B cell (primary cell): ENCODE data around the gene MIGA1. TPM values are rescaled to one million over a fixed set of nuclear protein-coding genes. Genes with fewer than 3 reads are reported as not detected.

Source experiments
- ATAC-seq: fragments of 200-7000 bp; cut with Tn5 transposase; one replicate; pipeline ENCODE4 v1.10.0; 2021; ENCODE audit warnings: low read depth, mild to moderate bottlenecking, moderate number of reproducible peaks, moderate library complexity
- CTCF ChIA-PET: fragments of 350-600 bp; sonication (Branson Sonifier 250); formaldehyde crosslinking; loops from one replicate; lab custom pipeline; 2021; ENCODE audit warnings: antibody characterized with exemption, inconsistent platforms; lab: Charles Lee
- POLR2A ChIA-PET: fragments of 350-600 bp; sonication (Branson Sonifier 250); formaldehyde crosslinking; loops from one replicate; lab custom pipeline; 2021; ENCODE audit warnings: antibody characterized with exemption; lab: Charles Lee
- DNase-seq: peaks from one replicate; pipeline ENCODE4 v3.0.0; 2013
- H2AFZ ChIP-seq: 2 replicates; pipeline ENCODE4 v1.6.1; 2012; ENCODE audit warnings: mild to moderate bottlenecking, low read depth, low read length; ENCODE audit not compliant: insufficient read depth, poor library complexity, severe bottlenecking
- H3K27ac ChIP-seq, 2 donors: 1 replicate in 1 of 2; 2 replicates in 1 of 2; pipeline ENCODE4 v1.5.1; 2012 to 2013; ENCODE audit warnings: low read length in 2 of 2, mild to moderate bottlenecking in 2 of 2, moderate library complexity in 1 of 2
- H3K27me3 ChIP-seq, 4 experiments: fragments of 200-600 bp in 1 of 4; sonication (generic) in 1 of 4; replicated peaks in 1 of 4; 1 replicate in 2 of 4; 2 replicates in 2 of 4; pipeline versions ENCODE4 v1.6.1 to v1.7.0; 2013 to 2016; ENCODE audit warnings: low read length in 3 of 4, mild to moderate bottlenecking in 2 of 4, mixed read lengths in 1 of 4, moderate library complexity in 1 of 4; ENCODE audit not compliant: insufficient read depth in 4 of 4, control insufficient read depth in 3 of 4; ENCODE audit errors: control extremely low read depth in 1 of 4
- H3K36me3 ChIP-seq, 2 experiments: replicated peaks in 1 of 2; 1 replicate in 1 of 2; 2 replicates in 1 of 2; pipeline versions ENCODE4 v1.6.1 to v1.7.1; 2013; ENCODE audit warnings: low read length in 1 of 2; ENCODE audit not compliant: insufficient read depth in 2 of 2, control insufficient read depth in 1 of 2; ENCODE audit errors: control extremely low read depth in 1 of 2, extremely low read depth in 1 of 2
- H3K4me1 ChIP-seq, 2 donors: fragments of 200-600 bp in 1 of 2; sonication (generic) in 1 of 2; 1 replicate in 1 of 2; 2 replicates in 1 of 2; pipeline versions ENCODE4 v1.5.1 to v1.6.1; 2013 to 2017; ENCODE audit warnings: low read length in 2 of 2; ENCODE audit not compliant: control insufficient read depth in 2 of 2, insufficient read depth in 2 of 2
- H3K4me2 ChIP-seq: replicated peaks from 2 replicates; pipeline ENCODE3; 2012; ENCODE audit warnings: mild to moderate bottlenecking, low read depth, low read length; ENCODE audit not compliant: poor library complexity, severe bottlenecking
- H3K4me3 ChIP-seq, 5 experiments: fragments of 200-600 bp in 1 of 5; sonication (generic) in 1 of 5; 1 replicate in 3 of 5; 2 replicates in 2 of 5; pipeline versions ENCODE4 v1.5.1 to v1.7.0; 2011 to 2016; ENCODE audit warnings: low read length in 4 of 5, mild to moderate bottlenecking in 4 of 5, low read depth in 2 of 5, control low read depth in 1 of 5, moderate library complexity in 1 of 5; ENCODE audit not compliant: insufficient read depth in 1 of 5; ENCODE audit errors: control extremely low read depth in 1 of 5, extremely low read depth in 1 of 5
- H3K79me2 ChIP-seq: fragments of 200-600 bp; sonication (generic); one replicate; pipeline ENCODE4 v1.6.0; 2016; ENCODE audit warnings: low read length; ENCODE audit not compliant: control insufficient read depth, insufficient read depth
- H3K9ac ChIP-seq: fragments of 200-600 bp; sonication (generic); 2 replicates; pipeline ENCODE4 v1.6.1; 2017; ENCODE audit warnings: mild to moderate bottlenecking, low read length, moderate library complexity
- H3K9me3 ChIP-seq, 3 donors: one replicate each; pipeline versions ENCODE4 v1.6.1 to v1.7.1; 2013; ENCODE audit warnings: low read length in 2 of 3; ENCODE audit not compliant: control insufficient read depth in 2 of 3, insufficient read depth in 1 of 3; ENCODE audit errors: control extremely low read depth in 1 of 3
- H4K20me1 ChIP-seq: 2 replicates; pipeline ENCODE4 v1.6.0; 2012; ENCODE audit warnings: mild to moderate bottlenecking, low read length; ENCODE audit not compliant: insufficient read depth, control insufficient read depth, poor library complexity, severe bottlenecking
- H3K27ac Mint-ChIP-seq: one replicate; pipeline ENCODE4 v1.8.0; 2021; ENCODE audit warnings: mixed read lengths
- H3K27me3 Mint-ChIP-seq: one replicate; pipeline ENCODE4 v1.8.0; 2021; ENCODE audit warnings: mixed read lengths
- H3K4me1 Mint-ChIP-seq: one replicate; pipeline ENCODE4 v1.8.0; 2021; ENCODE audit warnings: mixed read lengths
- H3K4me3 Mint-ChIP-seq: one replicate; pipeline ENCODE4 v1.8.0; 2021; ENCODE audit warnings: mixed read lengths
- H3K9me3 Mint-ChIP-seq: one replicate; pipeline ENCODE4 v1.8.0; 2022; ENCODE audit warnings: mixed read lengths; ENCODE audit not compliant: insufficient read depth
- EZH2 ChIP-seq: IDR thresholded peaks from 2 replicates; pipeline ENCODE4 v1.6.1; 2012; ENCODE audit warnings: borderline replicate concordance, low read depth, mild to moderate bottlenecking, moderate library complexity, low read length; ENCODE audit not compliant: insufficient read depth, poor library complexity, severe bottlenecking
- WGBS: methylation state at CpG from one replicate; pipeline ENCODE4 v1.1.5; 2013; ENCODE audit warnings: missing lambda C conversion rate; ENCODE audit not compliant: insufficient coverage; 5-methylcytosine and 5-hydroxymethylcytosine counted together
- intact Hi-C: fragments of 100-400 bp; cut with micrococcal nuclease; formaldehyde crosslinking; loops from one replicate; pipeline ENCODE4 v1.10.0; 2022
- polyA plus RNA-seq: library from polyadenylated mRNA; depleted of rRNA; stranded (reverse); fragments of >200 nt; gene quantifications from 2 replicates; pipeline ENCODE4 v1.2.3, GENCODE V29; 2012
- total RNA-seq, 2 donors: library from RNA; stranded (reverse); fragments of 120-200 nt in 1 of 2; gene quantifications; 1 replicate in 1 of 2; 2 replicates in 1 of 2; pipeline versions ENCODE4 v1.2.3 to v1.2.4, GENCODE V29; 2013 to 2022
- TF ChIP-seq, protein P1 (sequence below): fragments of 200-600 bp; IDR thresholded peaks from one replicate; pipeline ENCODE4 v1.8.0; 2022; ENCODE audit warnings: antibody characterized with exemption, mild to moderate bottlenecking

Gene MIGA1
- total and polyA plus RNA-seq, 2 donors (not counting 1 experiment from before 2014, with no cell fraction given), result 5.0 to 18.0 TPM

DNA sequence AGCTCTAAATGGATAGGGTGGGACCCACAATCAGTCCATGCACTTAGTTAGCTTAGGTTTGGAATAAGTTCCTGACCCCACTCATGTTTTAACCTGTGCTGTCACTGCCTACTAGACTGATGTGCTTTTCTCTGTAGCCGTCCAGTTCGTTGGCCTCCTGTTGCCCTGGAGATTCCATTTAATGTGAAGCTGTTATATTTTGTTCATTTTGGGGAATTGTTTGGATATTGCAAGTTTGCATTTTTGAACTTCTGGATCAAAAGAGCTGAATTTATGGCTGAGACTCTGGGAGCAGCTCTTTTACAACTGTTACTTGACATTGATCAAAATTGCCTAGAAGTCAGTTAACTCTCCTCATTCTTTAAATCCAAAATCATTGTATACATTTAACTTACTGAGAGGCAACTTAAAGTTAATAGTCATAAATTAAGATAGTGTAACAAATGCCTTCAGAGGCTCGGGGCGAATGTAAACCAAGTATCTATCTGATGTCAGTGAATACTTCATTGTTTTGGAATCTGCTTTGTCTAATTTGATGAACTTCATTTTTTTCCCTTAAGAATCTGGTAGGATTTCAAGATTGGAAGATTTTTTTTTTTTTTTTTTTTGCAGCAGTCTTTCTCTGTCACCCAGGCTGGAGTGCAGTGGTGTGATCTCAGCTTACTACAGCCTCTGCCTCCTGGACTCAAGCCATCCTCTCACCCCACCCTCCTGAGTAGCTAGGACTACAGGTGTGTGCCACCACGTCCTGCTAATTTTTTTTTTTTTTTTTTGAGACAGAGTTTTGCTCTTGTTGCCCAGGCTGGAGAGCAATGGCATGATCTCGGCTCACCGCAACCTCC lies 38.1 kb downstream of the MIGA1 start:
- ATAC-seq (no peak), DNase-seq (no peak)
- no peak overlapping the region for H3K4me3 Mint-ChIP-seq
- Histone ChIP-seq H3K4me3 (no peak overlapping the region), H2AFZ (no peak overlapping the region), H3K4me1 (no peaks in the 10 kb centered on the region), H3K4me2 (no peak overlapping the region), H3K36me3 (peaks cover 9 to 52% of the 10 kb centered on the region in 2 experiments), H3K9ac (no peak overlapping the region), H3K27me3 (no peaks in the 10 kb centered on the region), H4K20me1 (no peaks in the 10 kb centered on the region), H3K79me2 (no peaks in the 10 kb centered on the region), H3K9me3 (no peaks in the 10 kb centered on the region), H3K27ac (no peak overlapping the region)
- H3K9me3 Mint-ChIP-seq, result no peaks in the 10 kb centered on the region
- CTCF ChIA-PET, result no interaction called here
- H3K27me3 Mint-ChIP-seq, result no peaks in the 10 kb centered on the region
- POLR2A ChIA-PET, result no interaction called here
- H3K4me1 Mint-ChIP-seq, result no peaks in the 10 kb centered on the region
- TF ChIP-seq, protein P1, sequence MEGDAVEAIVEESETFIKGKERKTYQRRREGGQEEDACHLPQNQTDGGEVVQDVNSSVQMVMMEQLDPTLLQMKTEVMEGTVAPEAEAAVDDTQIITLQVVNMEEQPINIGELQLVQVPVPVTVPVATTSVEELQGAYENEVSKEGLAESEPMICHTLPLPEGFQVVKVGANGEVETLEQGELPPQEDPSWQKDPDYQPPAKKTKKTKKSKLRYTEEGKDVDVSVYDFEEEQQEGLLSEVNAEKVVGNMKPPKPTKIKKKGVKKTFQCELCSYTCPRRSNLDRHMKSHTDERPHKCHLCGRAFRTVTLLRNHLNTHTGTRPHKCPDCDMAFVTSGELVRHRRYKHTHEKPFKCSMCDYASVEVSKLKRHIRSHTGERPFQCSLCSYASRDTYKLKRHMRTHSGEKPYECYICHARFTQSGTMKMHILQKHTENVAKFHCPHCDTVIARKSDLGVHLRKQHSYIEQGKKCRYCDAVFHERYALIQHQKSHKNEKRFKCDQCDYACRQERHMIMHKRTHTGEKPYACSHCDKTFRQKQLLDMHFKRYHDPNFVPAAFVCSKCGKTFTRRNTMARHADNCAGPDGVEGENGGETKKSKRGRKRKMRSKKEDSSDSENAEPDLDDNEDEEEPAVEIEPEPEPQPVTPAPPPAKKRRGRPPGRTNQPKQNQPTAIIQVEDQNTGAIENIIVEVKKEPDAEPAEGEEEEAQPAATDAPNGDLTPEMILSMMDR, result no peak
- TF ChIP-seq EZH2, result no peak
- 100% methylated on average over 4 of the region's 7 CpGs for WGBS
- intact Hi-C loops, result no loop called here
- H3K27ac Mint-ChIP-seq, result no peak overlapping the region

DNA sequence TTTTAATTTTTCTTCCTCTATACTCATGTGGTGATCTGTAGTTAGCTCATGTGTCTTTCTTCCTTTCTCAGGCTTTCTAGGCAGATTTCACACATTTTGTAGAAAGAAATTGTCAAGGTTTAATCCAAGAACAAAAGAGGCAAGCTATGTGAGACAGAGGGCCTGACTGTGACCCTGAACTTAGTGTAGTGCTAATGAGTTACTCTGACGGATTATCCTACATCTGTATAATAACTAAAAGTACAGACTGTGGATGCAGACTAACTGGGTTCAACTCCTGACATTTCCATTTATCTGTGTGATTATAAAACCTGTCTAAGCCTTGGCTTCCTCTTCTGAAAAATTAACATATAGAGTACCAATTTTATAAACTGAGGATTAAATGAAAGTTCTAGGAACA lies 40.7 kb downstream of the MIGA1 start:
- TF ChIP-seq, protein P1, result no peak
- TF ChIP-seq EZH2, result no peak
- CTCF ChIA-PET, result no interaction called here
- H3K36me3 ChIP-seq, result peaks cover 2 to 47% of the 10 kb centered on the region in 2 experiments

More for the DNA sequence above, 40.7 kb downstream of the MIGA1 start:
- no peak overlapping the region for H3K27ac Mint-ChIP-seq
- H3K4me3 Mint-ChIP-seq, result no peak overlapping the region
- Histone ChIP-seq H4K20me1 (no peaks in the 10 kb centered on the region), H3K27me3 (no peaks in the 10 kb centered on the region), H3K9me3 (no peaks in the 10 kb centered on the region), H3K27ac (no peak overlapping the region), H3K4me1 (peaks cover 0 to 2% of the 10 kb centered on the region in 2 donors), H3K4me3 (no peak overlapping the region), H2AFZ (no peak overlapping the region), H3K4me2 (no peak overlapping the region), H3K9ac (no peak overlapping the region), H3K79me2 (no peaks in the 10 kb centered on the region)
- intact Hi-C loops, result no loop called here
- POLR2A ChIA-PET, result no interaction called here
- DNase-seq (no peak), ATAC-seq (no peak)
- peaks cover under 1% of the 10 kb centered on the region for H3K4me1 Mint-ChIP-seq
- H3K27me3 Mint-ChIP-seq, result no peaks in the 10 kb centered on the region
- H3K9me3 Mint-ChIP-seq, result no peaks in the 10 kb centered on the region
- no CpG with 5 or more reads among the region's 1 CpG for WGBS
